Ureter (tissue), 1 donor: ENCODE measurements around the gene FANCG. TPM values are rescaled to one million over a fixed set of nuclear protein-coding genes. Genes with fewer than 3 reads are reported as not detected.

ENCODE experiments used
- total RNA-seq: library from RNA; stranded (reverse); gene quantifications from one replicate; pipeline ENCODE4 v1.2.4, GENCODE V29; 2023
- donor health status: DM: yes; HTN: yes; CAD: no.

Gene FANCG
- total RNA-seq, 1 donor from 2014 or later = 19.3 TPM

Other genes with a start within 250 kb of the FANCG start
- 1.7 TPM for gene PHF24, start 121.7 kb downstream of the FANCG start, total RNA-seq
- gene DNAJB5, start 90.2 kb downstream of the FANCG start, total RNA-seq = 24.2 TPM
- gene VCP, start 7.3 kb downstream of the FANCG start, total RNA-seq = 217 TPM
- 35.2 TPM for gene PIGO, start 16.6 kb upstream of the FANCG start, total RNA-seq
- 100 TPM for gene STOML2, start 23.2 kb upstream of the FANCG start, total RNA-seq
- gene ATOSB, start 35.9 kb upstream of the FANCG start, total RNA-seq = 11.5 TPM
- gene UNC13B, start 82.1 kb upstream of the FANCG start, total RNA-seq = 49.5 TPM